Mesothelial cell of epicardium (in vitro differentiated cells): ENCODE measurements around the gene FNTB. TPM values are rescaled to one million over a fixed set of nuclear protein-coding genes. Genes with fewer than 3 reads are reported as not detected.

Experiments
- DNase-seq, 2 experiments: peaks; one replicate each; pipeline ENCODE4 v3.0.0; 2021; ENCODE audit warnings: low spot score in 2 of 2; ENCODE audit not compliant: unreplicated experiment in 2 of 2
- H3K27ac Mint-ChIP-seq: 2 replicates; pipeline ENCODE4 v1.8.0; 2021; ENCODE audit warnings: mixed read lengths
- H3K27me3 Mint-ChIP-seq: 2 replicates; pipeline ENCODE4 v1.8.0; 2021; ENCODE audit warnings: low read depth, mixed read lengths
- H3K36me3 Mint-ChIP-seq: 2 replicates; pipeline ENCODE4 v1.8.0; 2021; ENCODE audit warnings: mixed read lengths
- H3K4me1 Mint-ChIP-seq: 2 replicates; pipeline ENCODE4 v1.8.0; 2021; ENCODE audit warnings: mixed read lengths
- H3K4me3 Mint-ChIP-seq: 2 replicates; pipeline ENCODE4 v1.8.0; 2021; ENCODE audit warnings: mild to moderate bottlenecking, moderate library complexity, mixed read lengths
- H3K9me3 Mint-ChIP-seq: 2 replicates; pipeline ENCODE4 v1.8.0; 2021; ENCODE audit warnings: mixed read lengths
- total RNA-seq: library from RNA; stranded (reverse); gene quantifications from 3 replicates; pipeline ENCODE4 v1.2.1, GENCODE V29; 2021
- TF ChIP-seq, protein P1 (sequence below): fragments of 200-600 bp; sonication (generic); IDR thresholded peaks from one replicate; pipeline ENCODE4 v1.5.0; 2021; ENCODE audit warnings: antibody characterized with exemption; ENCODE audit not compliant: unreplicated experiment

Gene FNTB
- total RNA-seq, 1 donor from 2014 or later = 45.7 TPM

DNA sequence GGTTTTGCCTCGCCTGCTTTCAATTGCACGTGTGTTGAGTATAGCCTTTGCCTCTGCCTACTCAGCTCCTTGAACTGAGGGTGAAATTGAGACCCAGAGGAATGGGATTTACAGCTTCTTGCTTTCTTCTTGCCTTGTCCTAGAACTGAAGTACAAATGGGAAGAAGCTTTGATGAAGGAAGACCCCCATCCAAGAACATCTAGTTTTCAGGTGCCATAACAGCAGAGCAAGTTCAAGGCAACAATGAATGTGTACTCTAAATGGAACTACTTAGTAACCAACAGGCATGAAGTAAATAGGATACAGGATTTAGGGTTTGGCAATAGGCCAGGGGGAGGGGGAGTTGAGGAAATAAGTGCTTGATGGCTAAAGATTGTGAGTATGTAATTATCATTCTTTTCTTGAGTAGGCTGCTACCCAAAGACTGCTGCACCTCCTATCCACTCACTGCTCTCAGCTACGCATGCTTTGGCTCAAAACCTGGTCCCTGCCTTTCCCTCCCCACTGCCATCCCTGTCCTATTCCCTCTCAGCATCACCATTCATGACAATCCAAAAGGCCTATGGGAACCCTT is 46.3 kb upstream of the FNTB start:
- H3K4me1 Mint-ChIP-seq = peaks cover 30% of the 10 kb centered on the region
- H3K9me3 Mint-ChIP-seq = no peaks in the 10 kb centered on the region
- TF ChIP-seq, protein P1, sequence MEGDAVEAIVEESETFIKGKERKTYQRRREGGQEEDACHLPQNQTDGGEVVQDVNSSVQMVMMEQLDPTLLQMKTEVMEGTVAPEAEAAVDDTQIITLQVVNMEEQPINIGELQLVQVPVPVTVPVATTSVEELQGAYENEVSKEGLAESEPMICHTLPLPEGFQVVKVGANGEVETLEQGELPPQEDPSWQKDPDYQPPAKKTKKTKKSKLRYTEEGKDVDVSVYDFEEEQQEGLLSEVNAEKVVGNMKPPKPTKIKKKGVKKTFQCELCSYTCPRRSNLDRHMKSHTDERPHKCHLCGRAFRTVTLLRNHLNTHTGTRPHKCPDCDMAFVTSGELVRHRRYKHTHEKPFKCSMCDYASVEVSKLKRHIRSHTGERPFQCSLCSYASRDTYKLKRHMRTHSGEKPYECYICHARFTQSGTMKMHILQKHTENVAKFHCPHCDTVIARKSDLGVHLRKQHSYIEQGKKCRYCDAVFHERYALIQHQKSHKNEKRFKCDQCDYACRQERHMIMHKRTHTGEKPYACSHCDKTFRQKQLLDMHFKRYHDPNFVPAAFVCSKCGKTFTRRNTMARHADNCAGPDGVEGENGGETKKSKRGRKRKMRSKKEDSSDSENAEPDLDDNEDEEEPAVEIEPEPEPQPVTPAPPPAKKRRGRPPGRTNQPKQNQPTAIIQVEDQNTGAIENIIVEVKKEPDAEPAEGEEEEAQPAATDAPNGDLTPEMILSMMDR = no peak
- H3K36me3 Mint-ChIP-seq = peaks cover 18% of the 10 kb centered on the region
- H3K27ac Mint-ChIP-seq = no peak overlapping the region
- H3K27me3 Mint-ChIP-seq = no peaks in the 10 kb centered on the region
- no peak overlapping the region for H3K4me3 Mint-ChIP-seq
- DNase-seq = no peak

DNA sequence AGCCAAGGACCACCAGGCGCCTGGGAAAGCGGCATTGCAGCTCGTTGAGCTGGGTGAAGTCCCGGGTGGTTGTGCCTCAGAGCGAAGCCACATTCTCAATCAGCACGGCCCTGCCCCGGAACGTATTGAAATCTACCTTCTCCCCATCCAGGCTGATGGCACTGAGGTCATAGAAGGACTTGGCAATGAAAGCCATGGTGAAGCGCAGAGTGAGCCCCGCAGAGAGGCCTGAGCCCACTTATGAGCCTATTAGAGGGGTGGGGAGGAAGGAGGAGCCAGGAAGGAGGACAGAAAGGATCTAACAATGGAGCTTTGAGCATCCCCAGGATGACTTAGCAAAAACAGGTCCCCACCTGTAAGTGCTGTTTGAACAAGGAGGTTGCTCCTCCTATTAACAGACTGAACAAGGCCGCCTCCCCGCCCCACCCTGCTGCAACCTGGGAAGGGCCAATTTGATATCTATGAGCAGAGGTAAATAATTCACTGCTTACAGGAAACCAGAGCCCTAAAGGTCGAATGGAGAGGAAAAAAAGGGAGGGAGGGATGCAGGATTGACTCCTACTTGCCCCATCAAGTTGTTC is 44.1 kb upstream of the FNTB start, which contains the start of gene GPX2:
GPX2 (minus strand) TSS at position 215 of the 581 bp plus-strand sequence; CDS start at position 196, 19 bp downstream.
- DNase-seq = no peak
- H3K27ac Mint-ChIP-seq = no peak within 1 kb of the TSS
- H3K4me3 Mint-ChIP-seq = no peak within 1 kb of the TSS
- peaks cover 12% of the 10 kb centered on the region for H3K4me1 Mint-ChIP-seq
- peaks cover 30% of the 10 kb centered on the region for H3K36me3 Mint-ChIP-seq
- no peaks in the 10 kb centered on the region for H3K9me3 Mint-ChIP-seq
- no peaks in the 10 kb centered on the region for H3K27me3 Mint-ChIP-seq
- TF ChIP-seq, protein P1 = no peak

DNA sequence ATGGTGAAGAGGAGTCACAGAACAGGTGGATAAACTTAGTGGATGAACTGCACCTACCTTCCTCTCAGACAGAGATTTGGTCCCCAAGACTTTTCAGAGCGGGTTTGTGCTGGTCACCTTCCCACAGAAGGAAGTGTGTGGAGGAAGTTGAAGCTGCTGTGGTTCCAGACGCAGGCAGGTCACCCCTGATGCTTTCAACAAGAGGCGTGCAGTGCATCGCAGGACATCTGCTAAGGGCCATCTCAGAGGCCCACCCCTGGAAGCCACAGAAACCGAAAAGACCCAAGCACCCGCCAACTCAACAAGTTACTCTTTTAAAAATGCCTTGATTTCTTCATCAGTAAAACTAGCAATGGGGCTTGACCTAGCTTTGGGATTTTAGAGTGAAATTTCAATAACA is 43.1 kb upstream of the FNTB start:
- DNase-seq = no peak
- Mint-ChIP-seq H3K36me3 (peaks cover 27% of the 10 kb centered on the region), H3K27me3 (no peaks in the 10 kb centered on the region), H3K27ac (no peak overlapping the region), H3K9me3 (no peaks in the 10 kb centered on the region), H3K4me3 (no peak overlapping the region), H3K4me1 (peaks cover 7% of the 10 kb centered on the region)
- TF ChIP-seq, protein P1 = no peak

DNA sequence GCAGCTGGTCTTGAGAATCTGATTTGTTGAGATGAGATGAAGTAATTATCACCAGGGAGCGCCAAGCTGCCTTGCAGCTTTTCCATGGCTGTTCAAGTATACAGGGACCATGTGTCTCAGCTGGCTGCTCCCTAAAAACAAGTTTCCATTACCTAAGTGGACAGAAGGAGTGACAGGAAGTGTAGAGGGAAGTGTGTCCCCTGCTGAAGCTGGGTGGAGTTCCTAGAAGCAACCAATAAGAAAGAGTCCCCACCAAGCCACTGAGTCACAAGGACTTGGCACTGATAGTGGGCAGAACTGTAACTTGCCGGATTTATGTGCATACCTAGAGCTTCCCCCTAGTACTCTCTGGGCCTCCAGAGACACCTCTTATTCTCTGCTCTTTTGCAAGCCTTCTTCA is 42.7 kb upstream of the FNTB start:
- Mint-ChIP-seq H3K27ac (no peak overlapping the region), H3K4me3 (no peak overlapping the region), H3K9me3 (no peaks in the 10 kb centered on the region), H3K4me1 (peaks cover 7% of the 10 kb centered on the region), H3K27me3 (no peaks in the 10 kb centered on the region), H3K36me3 (peaks cover 31% of the 10 kb centered on the region)
- DNase-seq = no peak
- TF ChIP-seq, protein P1 = no peak

DNA sequence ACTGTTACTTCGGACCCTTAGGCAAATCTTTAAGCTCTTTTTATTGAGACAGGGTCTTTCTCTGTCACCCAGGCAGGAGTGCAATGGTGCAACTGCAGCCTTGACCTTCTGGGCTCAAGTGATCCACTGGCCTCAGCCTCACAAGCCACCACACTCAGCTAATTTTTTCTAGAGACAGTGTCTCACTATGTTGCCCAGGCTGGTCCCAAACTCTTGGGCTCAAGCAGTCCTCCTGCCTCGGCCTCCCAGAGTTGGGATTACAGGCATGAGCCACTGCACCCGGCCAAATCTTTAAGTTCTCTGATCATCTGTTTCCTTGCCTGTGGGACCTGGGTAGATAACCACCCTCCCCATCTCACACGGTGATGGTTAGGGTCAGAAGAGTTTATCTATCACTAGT is 41.8 kb upstream of the FNTB start:
- TF ChIP-seq, protein P1 = no peak
- no peak for DNase-seq
- no peak overlapping the region for H3K27ac Mint-ChIP-seq

More for the DNA sequence above, 41.8 kb upstream of the FNTB start:
- Mint-ChIP-seq H3K27me3 (no peaks in the 10 kb centered on the region), H3K4me3 (no peak overlapping the region), H3K4me1 (peaks cover 3% of the 10 kb centered on the region), H3K9me3 (no peaks in the 10 kb centered on the region), H3K36me3 (peaks cover 31% of the 10 kb centered on the region)
